Neural progenitor cell (in vitro differentiated cells): Measurements from ENCODE around the gene IL7R.

ENCODE experiments used
- EZH2phosphoT487 ChIP-seq: fragments of 200-600 bp; sonication (generic); IDR thresholded peaks from 2 replicates; pipeline ENCODE4 v1.6.1; 2017; ENCODE audit warnings: antibody characterized with exemption
- TF ChIP-seq, protein P1 (sequence below): fragments of 200-600 bp; sonication (generic); IDR thresholded peaks from 2 replicates; pipeline ENCODE4 v1.5.1; 2017; ENCODE audit warnings: antibody characterized with exemption, mild to moderate bottlenecking

DNA sequence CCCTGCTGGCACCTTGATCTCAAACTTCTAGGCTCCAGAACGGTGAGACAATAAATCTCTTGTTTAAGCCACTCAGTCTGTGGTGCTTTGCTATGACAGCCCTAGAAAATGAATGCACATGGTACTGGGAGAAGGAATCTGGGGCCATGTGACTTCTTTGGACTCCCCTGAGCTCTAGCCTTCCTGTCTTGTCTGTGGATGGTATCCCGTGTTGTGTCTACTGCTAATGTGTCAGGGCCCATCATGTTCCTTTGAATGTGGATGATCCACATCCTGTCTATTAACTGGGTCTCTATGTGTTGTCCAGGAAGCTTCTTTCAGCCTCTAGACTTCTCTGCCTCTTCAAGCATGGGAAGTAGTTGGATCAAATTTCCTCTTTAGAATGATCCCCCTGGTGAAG is 25.1 kb downstream of the IL7R start:
- no peak for TF ChIP-seq EZH2phosphoT487
- TF ChIP-seq, protein P1, sequence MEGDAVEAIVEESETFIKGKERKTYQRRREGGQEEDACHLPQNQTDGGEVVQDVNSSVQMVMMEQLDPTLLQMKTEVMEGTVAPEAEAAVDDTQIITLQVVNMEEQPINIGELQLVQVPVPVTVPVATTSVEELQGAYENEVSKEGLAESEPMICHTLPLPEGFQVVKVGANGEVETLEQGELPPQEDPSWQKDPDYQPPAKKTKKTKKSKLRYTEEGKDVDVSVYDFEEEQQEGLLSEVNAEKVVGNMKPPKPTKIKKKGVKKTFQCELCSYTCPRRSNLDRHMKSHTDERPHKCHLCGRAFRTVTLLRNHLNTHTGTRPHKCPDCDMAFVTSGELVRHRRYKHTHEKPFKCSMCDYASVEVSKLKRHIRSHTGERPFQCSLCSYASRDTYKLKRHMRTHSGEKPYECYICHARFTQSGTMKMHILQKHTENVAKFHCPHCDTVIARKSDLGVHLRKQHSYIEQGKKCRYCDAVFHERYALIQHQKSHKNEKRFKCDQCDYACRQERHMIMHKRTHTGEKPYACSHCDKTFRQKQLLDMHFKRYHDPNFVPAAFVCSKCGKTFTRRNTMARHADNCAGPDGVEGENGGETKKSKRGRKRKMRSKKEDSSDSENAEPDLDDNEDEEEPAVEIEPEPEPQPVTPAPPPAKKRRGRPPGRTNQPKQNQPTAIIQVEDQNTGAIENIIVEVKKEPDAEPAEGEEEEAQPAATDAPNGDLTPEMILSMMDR: no peak
